Measurements from ENCODE around the gene UQCR11.

DNA sequence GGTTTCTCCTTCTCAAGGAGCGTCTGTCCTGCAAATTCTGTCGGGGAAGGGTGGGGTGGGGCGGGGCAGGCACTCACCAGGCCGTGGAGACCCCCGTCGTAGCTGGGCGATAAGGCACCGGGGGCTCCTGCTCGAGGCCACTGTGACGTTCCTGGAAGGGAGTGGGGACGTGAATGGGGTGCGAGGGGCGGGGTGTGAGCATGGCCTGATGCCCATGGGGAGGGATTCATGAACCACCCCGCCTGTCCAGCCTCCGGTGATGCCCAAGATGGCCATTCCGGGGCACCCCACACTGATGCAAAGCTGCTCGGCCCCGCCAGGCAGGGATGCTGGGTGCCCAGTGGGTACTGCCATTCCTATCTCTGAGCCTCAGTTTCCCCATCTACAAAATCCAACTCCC is 14.4 kb upstream of the UQCR11 start:
- TF ChIP-seq CTCF (IDR thresholded peaks at IDR 0.05) (no peak), POLR2AphosphoS5 (IDR thresholded peaks at IDR 0.05) (no peak), POLR2A (IDR thresholded peaks at IDR 0.05) (no peak)

All from sigmoid colon (tissue), 4 donors.